Thoracic aorta (tissue), 2 donors: ENCODE measurements around the gene MAP3K7. TPM values are rescaled to one million over a fixed set of nuclear protein-coding genes. Genes with fewer than 3 reads are reported as not detected.
A peak's percentile ranks its signal among the peaks of the same experiment; 100 is the strongest.

ENCODE experiments used
- ATAC-seq: fragments of 150-250 bp; one replicate; pipeline ENCODE4 v1.8.0; 2017; ENCODE audit warnings: low read depth; ENCODE audit not compliant: insufficient number of reproducible peaks, low FRiP score
- DNase-seq: peaks from one replicate; pipeline ENCODE4 v3.0.0-alpha.2; 2020; ENCODE audit warnings: low spot score
- H3K27ac ChIP-seq, 2 donors: fragments of 200-600 bp; sonication (generic); 1 replicate in 1 of 2; 2 replicates in 1 of 2; pipeline ENCODE4 v1.5.1; 2016; ENCODE audit warnings: mild to moderate bottlenecking in 2 of 2, moderate library complexity in 2 of 2
- H3K27me3 ChIP-seq: fragments of 200-600 bp; sonication (generic); replicated peaks from 2 replicates; pipeline ENCODE4 v1.6.0; 2016; ENCODE audit warnings: mild to moderate bottlenecking; ENCODE audit not compliant: insufficient read depth
- H3K36me3 ChIP-seq: fragments of 200-600 bp; sonication (generic); one replicate; pipeline ENCODE4 v1.5.1; 2016
- H3K4me1 ChIP-seq, 2 donors: fragments of 200-600 bp; sonication (generic); 1 replicate in 1 of 2; 2 replicates in 1 of 2; pipeline versions ENCODE4 v1.5.1 to v1.6.0; 2016; ENCODE audit warnings: low read depth in 2 of 2, mild to moderate bottlenecking in 1 of 2; ENCODE audit not compliant: control insufficient read depth in 1 of 2
- H3K4me3 ChIP-seq: fragments of 200-600 bp; sonication (generic); 2 replicates; pipeline ENCODE4 v1.5.1; 2016; ENCODE audit warnings: mild to moderate bottlenecking
- H3K9me3 ChIP-seq: fragments of 200-600 bp; sonication (generic); 2 replicates; pipeline ENCODE4 v1.5.1; 2016
- CTCF ChIP-seq: fragments of 200-600 bp; sonication (generic); IDR thresholded peaks from one replicate; pipeline ENCODE4 v1.5.1; 2019; ENCODE audit warnings: antibody characterized with exemption
- total RNA-seq, 2 donors: library from RNA; depleted of rRNA; stranded (reverse); fragments of >200 nt; gene quantifications; one replicate each; pipeline versions ENCODE4 v1.1.0 to v1.2.3, GENCODE V29; 2016

Gene MAP3K7
- total RNA-seq, 2 donors from 2014 or later, result 21.5 to 31.5 TPM

GRCh38 chr6:90584636-90585255 is 2.1 kb downstream of the MAP3K7 start:
- peak overlapping the region; percentile 84 for H3K4me3 ChIP-seq
- H3K27me3 ChIP-seq, result no peaks in the 10 kb centered on the region
- ATAC-seq, result no peak
- H3K36me3 ChIP-seq, result no peaks in the 10 kb centered on the region
- DNase-seq, result no peak
- H3K4me1 ChIP-seq, result peaks cover 16 to 22% of the 10 kb centered on the region in 2 donors
- no peak for TF ChIP-seq CTCF
- H3K9me3 ChIP-seq, result no peaks in the 10 kb centered on the region
- no peak overlapping the region for H3K27ac ChIP-seq

- H3K4me3 ChIP-seq, result no peak overlapping the region
- peaks cover 16 to 29% of the 10 kb centered on the region in 2 donors for H3K4me1 ChIP-seq
- ATAC-seq, result no peak
Observed at GRCh38 chr6:90583836-90584481, 2.9 kb downstream of the MAP3K7 start.

GRCh38 chr6:90583179-90583835 is 3.6 kb downstream of the MAP3K7 start:
- peaks cover 16 to 31% of the 10 kb centered on the region in 2 donors for H3K4me1 ChIP-seq
- DNase-seq (no peak), ATAC-seq (no peak)
- H3K36me3 ChIP-seq, result no peaks in the 10 kb centered on the region
- TF ChIP-seq CTCF, result no peak
- no peaks in the 10 kb centered on the region for H3K27me3 ChIP-seq
- no peak overlapping the region for H3K4me3 ChIP-seq
- no peak overlapping the region for H3K27ac ChIP-seq
- no peaks in the 10 kb centered on the region for H3K9me3 ChIP-seq

More at GRCh38 chr6:90583836-90584481, 2.9 kb downstream of the MAP3K7 start:
- no peak overlapping the region for H3K27ac ChIP-seq
- H3K36me3 ChIP-seq, result no peaks in the 10 kb centered on the region
- no peak for TF ChIP-seq CTCF
- H3K27me3 ChIP-seq, result no peaks in the 10 kb centered on the region
- no peak for DNase-seq
- H3K9me3 ChIP-seq, result no peaks in the 10 kb centered on the region

- Histone ChIP-seq H3K36me3 (no peaks in the 10 kb centered on the region), H3K4me3 (no peak overlapping the region), H3K9me3 (no peaks in the 10 kb centered on the region), H3K27ac (no peak overlapping the region), H3K27me3 (no peaks in the 10 kb centered on the region), H3K4me1 (peaks cover 16 to 31% of the 10 kb centered on the region in 2 donors)
- ATAC-seq (no peak), DNase-seq (no peak)
- TF ChIP-seq CTCF, result no peak
Observed at GRCh38 chr6:90581146-90581545, 5.7 kb downstream of the MAP3K7 start.

GRCh38 chr6:90578894-90579549 is 7.8 kb downstream of the MAP3K7 start:
- DNase-seq (no peak), ATAC-seq (no peak)
- no peak for TF ChIP-seq CTCF
- Histone ChIP-seq H3K27ac (no peak overlapping the region), H3K4me3 (no peak overlapping the region), H3K27me3 (no peaks in the 10 kb centered on the region), H3K4me1 (peaks cover 5 to 12% of the 10 kb centered on the region in 2 donors), H3K9me3 (no peaks in the 10 kb centered on the region), H3K36me3 (no peaks in the 10 kb centered on the region)
